ENCODE data around the gene FAM117B.

- TF ChIP-seq TAF1 (IDR thresholded peaks at IDR 0.05; ENCODE audit: borderline replicate concordance, insufficient read depth, low read length) = no peak
- no peak for TF ChIP-seq POLR2AphosphoS5 (IDR thresholded peaks at IDR 0.05; ENCODE audit: low read depth, low read length)
- TF ChIP-seq SIN3A (IDR thresholded peaks at IDR 0.05; ENCODE audit: borderline replicate concordance, insufficient read depth, low read length) = no peak
- no peak for TF ChIP-seq REST (IDR thresholded peaks at IDR 0.05; ENCODE audit: insufficient read depth in 1 of 2, low read depth in 2 of 2, low read length in 2 of 2)
Measured at GRCh38 chr2:202769201-202769600, 134.4 kb downstream of the FAM117B start.

Data from PFSK-1 (cell line).